Omental fat pad (tissue), 4 donors: ENCODE results near the gene ST14. TPM values are rescaled to one million over a fixed set of nuclear protein-coding genes. Genes with fewer than 3 reads are reported as not detected.

Source experiments
- ATAC-seq: fragments of 150-250 bp; one replicate; pipeline ENCODE4 v1.9.1; 2016; ENCODE audit warnings: mild to moderate bottlenecking, moderate library complexity; ENCODE audit not compliant: low FRiP score
- DNase-seq: peaks from one replicate; pipeline ENCODE4 v3.0.0-alpha.2; 2019; ENCODE audit warnings: low spot score
- total RNA-seq, 4 donors: library from RNA; depleted of rRNA; stranded (reverse); fragments of >200 nt; gene quantifications; one replicate each; pipeline ENCODE4 v1.1.0, GENCODE V29; 2016
- TF ChIP-seq, protein P1 (sequence below), 3 donors: fragments of 450-650 bp; IDR thresholded peaks; one replicate each; pipeline ENCODE4 v1.5.1; 2016 to 2017; ENCODE audit warnings: antibody characterized with exemption in 3 of 3, mild to moderate bottlenecking in 3 of 3, moderate library complexity in 2 of 3

Gene ST14
- total RNA-seq, 4 donors from 2014 or later: 4.4 to 49.1 (median 10.8) TPM

DNA sequence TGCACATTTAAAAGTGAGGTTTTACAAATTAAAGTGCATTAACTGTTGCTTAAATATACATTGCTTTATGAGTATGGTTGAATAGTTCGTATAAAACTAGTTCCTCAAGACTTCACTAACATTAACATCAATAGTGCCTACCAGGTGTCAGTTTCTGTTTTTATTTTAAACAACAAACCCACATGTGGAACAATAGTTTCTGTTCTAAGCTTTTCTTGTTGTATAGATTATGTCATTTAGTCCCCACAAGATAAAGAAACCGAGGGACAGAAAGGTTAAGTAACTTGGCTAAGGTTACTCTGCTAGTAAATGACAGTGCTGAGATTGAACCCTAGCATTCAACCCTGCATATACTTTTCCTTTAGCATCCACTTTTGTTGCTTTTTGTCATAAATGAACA lies 41.4 kb upstream of the ST14 start:
- TF ChIP-seq, protein P1, sequence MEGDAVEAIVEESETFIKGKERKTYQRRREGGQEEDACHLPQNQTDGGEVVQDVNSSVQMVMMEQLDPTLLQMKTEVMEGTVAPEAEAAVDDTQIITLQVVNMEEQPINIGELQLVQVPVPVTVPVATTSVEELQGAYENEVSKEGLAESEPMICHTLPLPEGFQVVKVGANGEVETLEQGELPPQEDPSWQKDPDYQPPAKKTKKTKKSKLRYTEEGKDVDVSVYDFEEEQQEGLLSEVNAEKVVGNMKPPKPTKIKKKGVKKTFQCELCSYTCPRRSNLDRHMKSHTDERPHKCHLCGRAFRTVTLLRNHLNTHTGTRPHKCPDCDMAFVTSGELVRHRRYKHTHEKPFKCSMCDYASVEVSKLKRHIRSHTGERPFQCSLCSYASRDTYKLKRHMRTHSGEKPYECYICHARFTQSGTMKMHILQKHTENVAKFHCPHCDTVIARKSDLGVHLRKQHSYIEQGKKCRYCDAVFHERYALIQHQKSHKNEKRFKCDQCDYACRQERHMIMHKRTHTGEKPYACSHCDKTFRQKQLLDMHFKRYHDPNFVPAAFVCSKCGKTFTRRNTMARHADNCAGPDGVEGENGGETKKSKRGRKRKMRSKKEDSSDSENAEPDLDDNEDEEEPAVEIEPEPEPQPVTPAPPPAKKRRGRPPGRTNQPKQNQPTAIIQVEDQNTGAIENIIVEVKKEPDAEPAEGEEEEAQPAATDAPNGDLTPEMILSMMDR (IDR thresholded peaks at IDR 0.05): no peak
- DNase-seq (no peak), ATAC-seq (no peak)

DNA sequence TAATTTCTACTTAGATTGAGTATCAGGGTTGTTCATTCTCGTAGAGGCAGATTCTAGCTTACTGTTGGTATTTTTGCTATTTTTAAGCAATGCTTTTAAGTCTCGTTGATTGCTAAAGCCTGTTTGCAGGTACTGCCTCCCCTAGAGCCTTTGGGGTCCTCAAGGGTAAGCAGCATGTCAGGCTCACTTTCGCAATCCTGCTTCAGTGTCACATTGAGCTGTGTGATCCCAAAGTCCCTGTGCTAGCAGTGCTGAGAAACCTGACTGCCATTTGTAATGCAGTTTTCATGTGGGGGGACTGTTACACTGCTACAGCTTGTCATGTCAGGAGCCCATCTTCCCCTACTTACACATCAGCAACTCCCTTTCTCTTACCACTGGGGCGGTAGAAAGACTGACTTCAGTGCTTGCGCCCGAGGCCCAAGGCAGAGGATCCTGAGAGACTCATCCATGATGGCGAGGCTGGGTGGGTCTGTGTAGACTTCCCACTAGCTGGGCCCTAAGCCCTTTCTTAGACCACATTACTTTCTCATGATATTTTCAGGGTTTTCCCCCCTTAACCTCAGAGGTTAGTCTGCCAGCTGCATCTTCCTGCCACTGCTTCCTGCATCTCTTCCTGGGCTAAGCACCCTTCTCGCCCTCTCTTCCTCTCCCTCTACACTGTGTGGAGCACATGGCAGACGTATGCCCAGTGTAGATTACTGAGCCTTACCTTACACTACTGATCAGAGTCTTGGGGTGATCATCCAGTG lies 40.8 kb upstream of the ST14 start:
- DNase-seq (no peak), ATAC-seq (no peak)
- TF ChIP-seq, protein P1 (IDR thresholded peaks at IDR 0.05): no peak

DNA sequence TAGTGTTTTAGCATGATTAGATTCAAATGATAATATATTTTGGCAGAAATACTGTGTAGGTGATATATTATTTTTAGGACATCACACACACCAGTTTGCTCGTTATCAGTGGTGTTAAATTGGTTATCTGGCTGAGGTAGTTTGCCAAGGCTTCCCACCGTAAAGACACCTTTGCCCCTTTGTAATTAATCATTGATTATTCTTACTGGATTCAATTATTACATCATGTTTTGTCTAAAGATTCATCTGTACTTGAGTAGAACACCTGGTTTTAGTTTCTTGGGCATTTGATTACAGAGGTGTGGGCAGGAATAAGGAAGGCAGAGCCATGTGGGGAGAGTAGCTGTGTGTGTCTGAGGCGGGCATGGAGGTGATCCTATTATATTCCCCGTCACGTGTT lies 39.5 kb upstream of the ST14 start:
- DNase-seq (no peak), ATAC-seq (no peak)
- TF ChIP-seq, protein P1 (IDR thresholded peaks at IDR 0.05): no peak

DNA sequence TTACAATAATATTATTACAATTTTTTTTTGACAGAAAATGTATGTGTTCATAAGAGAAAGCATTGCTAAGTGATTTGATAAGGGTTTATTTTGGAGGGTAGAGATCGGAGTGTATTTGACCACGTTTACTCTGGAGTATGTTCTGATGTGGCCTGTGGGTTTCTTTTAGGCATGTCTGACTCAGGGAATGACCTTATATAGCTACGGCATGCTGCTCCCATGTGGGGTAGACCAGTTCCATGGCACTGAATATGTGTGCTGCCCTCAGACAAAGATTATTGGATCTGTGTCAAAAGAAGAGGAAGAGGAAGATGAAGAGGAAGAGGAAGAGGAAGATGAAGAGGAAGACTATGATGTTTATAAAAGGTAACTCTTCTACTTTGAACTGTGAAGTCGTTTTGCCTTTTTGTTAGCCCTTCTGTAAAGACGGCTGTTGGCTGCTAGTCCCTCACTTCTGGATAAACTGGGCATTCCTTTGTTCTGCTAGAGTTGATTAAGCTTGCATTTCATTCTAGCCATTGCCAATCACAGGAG lies 38.1 kb upstream of the ST14 start:
- ATAC-seq (no peak), DNase-seq (no peak)
- TF ChIP-seq, protein P1 (IDR thresholded peaks at IDR 0.05): no peak

DNA sequence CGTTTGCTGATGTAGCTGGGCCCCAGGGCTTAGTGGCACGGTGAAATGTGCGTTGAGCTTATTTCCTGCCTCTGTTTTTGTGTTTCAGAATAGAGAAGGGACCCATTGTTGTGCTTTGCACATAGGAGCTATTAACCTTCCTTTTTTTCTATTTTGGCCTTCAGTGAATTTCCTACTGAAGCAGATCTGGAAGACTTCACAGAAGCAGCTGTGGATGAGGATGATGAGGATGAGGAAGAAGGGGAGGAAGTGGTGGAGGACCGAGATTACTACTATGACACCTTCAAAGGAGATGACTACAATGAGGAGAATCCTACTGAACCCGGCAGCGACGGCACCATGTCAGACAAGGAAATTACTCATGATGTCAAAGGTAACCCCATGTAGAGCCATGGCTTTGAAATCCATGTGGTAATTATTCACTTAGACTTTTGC lies 37.4 kb upstream of the ST14 start:
- ATAC-seq: no peak
- TF ChIP-seq, protein P1 (IDR thresholded peaks at IDR 0.05): no peak
- no peak for DNase-seq

DNA sequence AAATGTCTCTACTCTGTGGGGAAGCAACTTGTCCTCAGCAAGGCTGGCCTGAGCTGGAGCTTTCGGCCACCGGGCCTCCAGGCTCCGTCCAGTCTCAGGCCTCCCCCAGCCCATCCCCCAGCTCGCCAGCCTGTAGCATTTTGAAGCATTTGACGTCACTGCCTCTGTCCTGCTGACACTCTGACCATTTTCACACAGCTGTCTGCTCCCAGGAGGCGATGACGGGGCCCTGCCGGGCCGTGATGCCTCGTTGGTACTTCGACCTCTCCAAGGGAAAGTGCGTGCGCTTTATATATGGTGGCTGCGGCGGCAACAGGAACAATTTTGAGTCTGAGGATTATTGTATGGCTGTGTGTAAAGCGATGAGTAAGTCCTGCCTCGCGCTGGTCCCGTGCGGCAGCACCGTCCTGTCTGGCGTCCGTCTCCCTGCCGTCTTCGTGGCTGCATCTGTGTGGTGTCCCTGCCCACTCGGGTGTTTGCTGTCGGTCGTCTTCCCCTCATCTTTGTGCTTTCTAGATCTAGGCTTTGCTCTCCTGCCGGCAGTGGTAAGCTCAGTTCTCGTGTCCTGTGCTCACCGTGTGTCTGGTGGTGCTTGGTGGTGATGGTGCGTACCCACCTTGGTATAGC lies 36.1 kb upstream of the ST14 start:
- no peak for DNase-seq
- peak; percentile 30 for ATAC-seq
- TF ChIP-seq, protein P1 (IDR thresholded peaks at IDR 0.05): no peak
